Glutamatergic neuron (in vitro differentiated cells): ENCODE results near the gene UGCG. TPM values are rescaled to one million over a fixed set of nuclear protein-coding genes. Genes with fewer than 3 reads are reported as not detected.
"Not testable (repeated sequence)": the region's sequence is repeated elsewhere in the genome, so short reads cannot be mapped to it uniquely, and the experiment has no call there.

Source experiments
- DNase-seq: peaks from one replicate; pipeline ENCODE4 v3.0.0; 2022
- H3K27ac Mint-ChIP-seq: one replicate; pipeline ENCODE4 v1.8.0; 2020; ENCODE audit warnings: mild to moderate bottlenecking, mixed read lengths, inconsistent platforms; ENCODE audit not compliant: unreplicated experiment
- H3K27me3 Mint-ChIP-seq: one replicate; pipeline ENCODE4 v1.8.0; 2020; ENCODE audit warnings: mild to moderate bottlenecking, moderate library complexity, mixed read lengths, inconsistent platforms; ENCODE audit not compliant: unreplicated experiment
- H3K36me3 Mint-ChIP-seq: one replicate; pipeline ENCODE4 v1.8.0; 2020; ENCODE audit warnings: mild to moderate bottlenecking, mixed read lengths, inconsistent platforms; ENCODE audit not compliant: unreplicated experiment
- H3K4me1 Mint-ChIP-seq: one replicate; pipeline ENCODE4 v1.8.0; 2020; ENCODE audit warnings: mild to moderate bottlenecking, low read depth, mixed read lengths, inconsistent platforms; ENCODE audit not compliant: unreplicated experiment
- H3K4me3 Mint-ChIP-seq: one replicate; pipeline ENCODE4 v1.8.0; 2020; ENCODE audit warnings: mild to moderate bottlenecking, mixed read lengths, inconsistent platforms; ENCODE audit not compliant: unreplicated experiment
- H3K9me3 Mint-ChIP-seq: one replicate; pipeline ENCODE4 v1.8.0; 2020; ENCODE audit warnings: mild to moderate bottlenecking, moderate library complexity, mixed read lengths, inconsistent platforms; ENCODE audit not compliant: unreplicated experiment
- CTCF ChIP-seq: fragments of 200-600 bp; sonication (generic); IDR thresholded peaks from one replicate; pipeline ENCODE4 v1.5.0; 2021; ENCODE audit not compliant: partially characterized antibody, unreplicated experiment
- total RNA-seq: library from RNA; stranded (reverse); fragmentation: NEBNext Ultra II Directional; extraction: Animal tissue kit (Norgen Biotek cat#: 25700); gene quantifications from one replicate; pipeline ENCODE4 v1.2.1, GENCODE V29; 2021; ENCODE audit not compliant: unreplicated experiment

UGCG gene
- total RNA-seq, 1 donor from 2014 or later = 16.0 TPM

- H3K9me3 Mint-ChIP-seq = no peaks in the 10 kb centered on the region
- no peak overlapping the region for H3K4me3 Mint-ChIP-seq
- no peak overlapping the region for H3K27ac Mint-ChIP-seq
- no peak for DNase-seq
- H3K27me3 Mint-ChIP-seq = peaks cover 1% of the 10 kb centered on the region
- peaks cover 3% of the 10 kb centered on the region for H3K4me1 Mint-ChIP-seq
- no peaks in the 10 kb centered on the region for H3K36me3 Mint-ChIP-seq
- no peak for TF ChIP-seq CTCF
These were observed 46.6 kb downstream of the UGCG start for GRCh38 chr9:111943200-111943599.

- Mint-ChIP-seq H3K9me3 (no peaks in the 10 kb centered on the region), H3K4me3 (no peak overlapping the region), H3K36me3 (no peaks in the 10 kb centered on the region), H3K4me1 (peaks cover 3% of the 10 kb centered on the region), H3K27ac (no peak overlapping the region), H3K27me3 (peaks cover 1% of the 10 kb centered on the region)
- DNase-seq = no peak
- no peak for TF ChIP-seq CTCF
These were observed 47.1 kb downstream of the UGCG start for GRCh38 chr9:111943746-111944145.

GRCh38 chr9:111944241-111944866, 47.7 kb downstream of the UGCG start:
- Mint-ChIP-seq H3K4me3 (no peak overlapping the region), H3K27me3 (no peaks in the 10 kb centered on the region), H3K9me3 (no peaks in the 10 kb centered on the region), H3K4me1 (peaks cover 3% of the 10 kb centered on the region), H3K36me3 (no peaks in the 10 kb centered on the region), H3K27ac (no peak overlapping the region)
- no peak for TF ChIP-seq CTCF
- no peak for DNase-seq

GRCh38 chr9:111945216-111945615, 48.6 kb downstream of the UGCG start:
- Mint-ChIP-seq H3K4me3 (no peak overlapping the region), H3K4me1 (peaks cover 3% of the 10 kb centered on the region), H3K9me3 (no peaks in the 10 kb centered on the region), H3K27ac (no peak overlapping the region), H3K36me3 (no peaks in the 10 kb centered on the region), H3K27me3 (no peaks in the 10 kb centered on the region)
- DNase-seq = no peak
- TF ChIP-seq CTCF = no peak

- H3K27ac Mint-ChIP-seq, H3K4me3 Mint-ChIP-seq, H3K9me3 Mint-ChIP-seq, H3K4me1 Mint-ChIP-seq, H3K27me3 Mint-ChIP-seq, DNase-seq, H3K36me3 Mint-ChIP-seq: not testable (repeated sequence)
These were observed 51.5 kb downstream of the UGCG start for GRCh38 chr9:111948109-111948508.
